D341Med (cell line): ENCODE measurements around the gene RCC2.
A peak's percentile ranks its signal among the peaks of the same experiment; 100 is the strongest.
"Not testable (repeated sequence)": the region's sequence is repeated elsewhere in the genome, so short reads cannot be mapped to it uniquely, and the experiment has no call there.

Source experiments
- DNase-seq: peaks from one replicate; pipeline ENCODE4 v3.0.0; 2012; ENCODE audit warnings: low spot score

The RCC2 gene

DNA sequence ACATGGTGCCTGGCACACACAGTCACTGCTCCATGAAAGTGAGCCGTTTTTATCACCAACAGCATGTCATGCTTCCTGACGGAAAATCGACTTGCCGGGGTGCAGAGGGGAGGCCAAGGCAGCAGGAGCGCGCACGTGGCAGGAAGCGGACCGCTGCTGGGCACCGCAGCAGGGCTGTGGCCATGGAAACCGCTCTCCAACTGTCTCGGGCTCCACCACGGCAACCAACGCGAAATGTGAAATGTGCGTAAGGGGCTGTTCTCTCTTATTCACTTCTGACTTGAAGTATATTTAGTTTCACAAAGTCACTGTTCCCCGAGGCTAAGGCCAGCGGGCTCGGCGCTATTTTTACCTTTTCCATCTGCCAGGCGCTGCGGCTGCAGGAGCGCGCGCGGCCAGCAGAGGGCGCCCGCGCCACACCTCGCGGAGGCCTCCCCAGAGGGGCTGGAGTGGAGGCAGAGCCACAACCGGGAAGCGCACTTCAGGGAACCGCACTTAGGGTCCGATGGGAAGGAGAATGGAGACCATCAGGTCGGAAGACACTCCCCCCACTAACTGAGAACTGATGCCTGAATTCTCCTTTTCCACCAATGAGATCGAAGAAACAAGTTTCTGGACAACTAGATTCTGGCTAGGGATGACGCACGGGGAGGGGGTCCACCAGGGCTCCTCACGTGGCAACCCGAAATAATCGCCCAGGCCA lies 19.7 kb downstream of the RCC2 start:
- DNase-seq: peak; percentile 90

DNA sequence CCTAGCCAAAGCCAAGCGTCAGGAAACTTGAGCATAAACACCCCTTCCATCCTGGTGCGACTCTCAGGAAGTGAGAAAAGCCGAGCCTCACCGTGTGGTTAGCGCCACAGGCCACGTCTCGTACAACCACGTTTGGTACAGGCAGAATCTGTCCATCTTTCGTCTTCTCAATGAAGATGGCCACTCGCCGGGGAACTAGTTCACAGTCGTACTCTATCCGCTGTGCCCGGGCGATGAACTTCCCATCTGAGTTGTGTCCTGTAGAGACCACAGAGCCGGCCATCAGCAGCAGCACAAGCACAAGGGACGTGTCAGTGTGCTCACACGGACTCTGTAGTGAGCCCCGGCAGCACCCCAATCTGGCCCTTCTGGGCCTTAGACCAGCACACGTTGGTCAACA lies 23.1 kb downstream of the RCC2 start:
- DNase-seq: no peak

DNA sequence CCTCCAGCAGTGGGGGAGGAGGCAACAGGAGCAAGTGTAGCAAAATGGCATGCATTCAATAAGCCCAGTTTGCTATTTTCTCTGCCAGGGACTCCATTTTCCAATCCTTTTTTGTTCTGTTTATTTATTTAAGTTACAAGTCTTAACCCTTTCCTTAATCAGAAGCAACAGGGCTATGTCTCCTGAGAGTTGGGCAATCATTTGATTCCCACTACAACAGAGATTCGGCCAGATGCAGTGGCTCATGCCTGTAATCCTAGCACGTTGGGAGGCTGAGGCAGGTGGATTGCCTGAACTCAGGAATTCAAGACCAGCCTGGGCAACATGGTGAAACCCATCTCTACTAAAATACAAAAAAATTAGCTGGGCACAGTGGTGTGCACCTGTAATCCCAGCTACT lies 25.5 kb downstream of the RCC2 start:
- DNase-seq: no peak

DNA sequence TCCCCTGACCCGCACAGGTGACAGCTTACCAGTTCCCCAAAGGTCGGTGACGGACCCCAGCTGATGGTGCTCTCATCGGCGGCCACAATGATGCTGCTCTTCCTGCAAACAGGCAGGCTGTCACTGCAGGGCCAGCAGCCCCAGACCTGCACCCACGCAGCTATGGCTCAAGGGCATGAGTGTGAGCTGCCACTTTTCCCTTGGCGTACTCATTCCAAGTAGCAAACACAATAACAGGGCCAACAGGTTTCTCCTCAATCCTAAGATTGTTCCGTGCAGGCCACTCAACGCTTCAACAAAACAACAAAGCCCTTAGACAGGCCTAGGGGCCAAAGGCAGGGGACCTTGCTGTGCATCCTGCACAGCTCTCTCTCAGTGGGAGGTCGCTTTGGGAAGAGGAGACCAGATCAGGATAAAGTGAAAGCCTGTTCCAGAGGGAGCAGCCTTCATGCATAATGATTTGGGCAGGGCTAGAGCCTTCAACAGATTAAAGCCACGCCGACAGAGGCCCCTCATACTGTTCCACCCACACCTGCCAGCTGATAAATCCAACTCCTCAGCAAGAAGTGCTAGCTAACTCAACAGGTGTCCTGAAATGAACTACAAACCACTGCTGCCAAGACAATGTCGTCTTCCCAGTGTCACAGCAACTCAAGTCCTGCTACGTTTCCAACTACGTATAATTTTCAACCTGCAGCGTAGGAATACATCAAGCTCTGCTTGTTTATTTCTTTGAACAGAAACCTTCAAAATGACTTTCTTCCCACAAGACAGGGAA lies 27.2 kb downstream of the RCC2 start:
- DNase-seq: no peak

DNA sequence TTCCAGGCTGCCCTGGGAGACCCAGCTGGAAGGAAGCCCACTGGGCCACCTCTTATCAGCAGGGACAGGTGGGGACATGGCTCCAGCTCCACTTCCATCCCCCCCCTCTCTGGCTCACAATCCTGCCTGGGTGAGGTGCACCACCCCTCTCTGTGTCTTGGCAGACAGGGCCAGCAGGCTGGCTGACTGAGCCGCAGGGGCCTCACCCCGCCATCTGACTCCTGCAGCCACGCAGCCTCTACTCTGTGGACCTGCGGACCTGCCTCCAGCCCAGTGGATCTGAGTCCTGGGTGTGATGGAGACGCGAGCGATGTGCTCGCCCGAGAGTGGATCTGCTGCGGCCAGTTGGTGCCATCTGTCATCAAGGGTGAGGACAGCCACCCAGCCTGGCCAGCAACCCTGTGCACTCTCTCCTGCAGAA lies 30.1 kb downstream of the RCC2 start:
- no peak for DNase-seq

DNA sequence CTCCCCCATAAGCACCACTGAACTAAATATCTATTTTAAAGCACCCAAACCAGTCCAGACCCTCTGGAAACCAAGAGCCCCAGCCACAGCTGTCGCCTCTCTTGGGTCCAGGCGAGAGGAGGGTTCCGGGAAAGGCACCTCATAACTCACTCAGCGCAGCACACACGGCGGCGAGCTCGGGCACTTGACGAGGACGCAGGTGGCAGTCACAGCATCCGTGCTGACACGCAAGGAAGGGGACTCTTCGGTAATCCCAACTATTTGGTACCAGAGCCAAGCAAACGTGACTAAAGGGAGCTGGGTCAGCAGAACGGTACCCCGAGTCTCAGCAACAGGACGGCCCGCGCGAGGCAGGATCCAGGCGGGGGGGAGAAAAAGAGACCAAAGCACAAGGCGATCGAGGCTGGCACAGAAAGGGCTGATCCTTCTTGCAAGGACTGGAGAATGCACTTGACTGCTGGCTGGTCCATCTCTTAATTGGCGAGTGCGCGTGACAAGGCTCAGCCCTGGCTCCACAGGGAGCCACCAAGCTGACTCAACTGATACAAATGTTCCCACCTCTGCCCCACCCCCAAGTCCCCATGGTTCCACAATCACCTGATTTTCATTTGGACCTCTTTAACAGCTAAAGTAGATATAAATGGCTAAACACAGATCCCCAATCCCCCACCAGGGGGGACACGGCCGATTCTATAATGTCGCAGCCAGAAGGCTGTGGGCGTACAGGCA lies 31.5 kb downstream of the RCC2 start:
- not testable (repeated sequence) for DNase-seq

DNA sequence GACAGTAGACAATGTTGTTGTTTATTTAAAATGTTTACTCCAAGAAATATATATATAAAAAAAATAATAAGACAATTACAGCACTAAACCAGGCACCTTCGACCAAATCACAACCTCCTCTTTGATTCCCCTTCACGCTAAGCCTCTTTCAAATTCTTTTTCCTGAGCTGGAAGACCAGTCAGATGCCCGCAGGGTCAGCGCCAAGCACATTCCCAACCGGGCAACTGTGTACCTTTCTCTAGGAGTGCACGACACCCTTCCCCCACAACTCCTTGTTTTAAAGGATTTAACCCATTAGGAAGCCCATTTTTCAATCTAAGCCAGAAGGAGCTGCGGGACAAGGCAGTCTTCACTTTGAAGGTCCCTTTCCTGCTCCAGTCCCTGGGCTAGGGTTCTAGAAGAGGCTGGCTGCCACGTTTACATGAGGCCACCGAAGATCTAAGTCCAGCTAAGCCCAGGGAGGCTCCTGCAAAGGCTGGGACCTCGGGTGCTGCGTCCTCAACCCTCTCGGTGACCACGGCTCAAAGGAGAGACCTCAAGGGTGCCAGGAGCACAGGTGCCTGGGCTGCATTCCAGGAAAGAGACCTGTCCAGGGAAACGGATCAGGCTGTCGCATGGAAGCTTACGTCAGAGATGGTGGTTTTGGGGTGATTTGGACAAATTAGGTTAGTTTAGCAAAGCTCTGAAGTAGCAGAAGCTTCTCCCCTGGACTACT lies 32.6 kb downstream of the RCC2 start:
- DNase-seq: not testable (repeated sequence)

DNA sequence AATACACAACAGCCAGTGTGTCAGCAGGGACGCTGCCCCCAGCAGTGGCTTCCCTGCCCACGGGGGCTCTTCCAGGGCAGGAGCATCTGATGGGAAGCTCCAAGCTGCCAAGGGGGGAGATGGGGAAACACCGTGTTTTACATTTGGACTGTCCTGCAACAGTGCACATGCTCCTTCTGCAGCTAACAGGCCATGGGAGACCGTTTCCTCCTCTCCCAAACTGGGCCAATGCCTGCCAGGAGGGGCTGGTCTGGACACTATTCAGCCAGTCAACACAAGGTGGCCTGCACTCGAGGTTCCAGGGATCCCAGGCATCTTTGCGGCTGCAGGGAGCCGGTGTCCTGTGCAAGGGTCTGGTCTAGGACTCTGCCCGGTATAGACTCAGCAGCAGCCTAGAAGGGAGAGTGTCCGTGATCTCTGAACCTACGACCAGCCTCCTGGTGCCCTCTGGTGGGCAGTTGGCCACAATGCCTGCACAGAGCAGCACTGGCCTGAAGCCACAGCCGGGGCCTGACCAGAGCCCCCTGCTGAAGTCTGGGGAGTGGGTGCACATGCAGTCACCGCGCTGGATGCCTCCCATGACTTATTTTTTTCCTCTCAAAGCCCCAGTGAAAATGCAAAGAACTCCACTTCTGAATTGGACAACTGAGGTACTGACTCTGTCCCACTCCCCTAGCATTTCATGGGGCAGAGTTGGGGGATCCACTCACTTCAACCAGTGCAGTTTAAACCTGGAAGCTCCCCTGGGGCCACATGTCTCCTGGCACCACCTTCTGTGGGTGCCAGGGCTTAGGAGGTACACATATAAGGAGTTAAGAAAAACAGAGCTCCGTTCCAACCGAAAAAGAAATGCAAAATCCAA lies 33.3 kb downstream of the RCC2 start:
- peak; percentile 77 for DNase-seq

DNA sequence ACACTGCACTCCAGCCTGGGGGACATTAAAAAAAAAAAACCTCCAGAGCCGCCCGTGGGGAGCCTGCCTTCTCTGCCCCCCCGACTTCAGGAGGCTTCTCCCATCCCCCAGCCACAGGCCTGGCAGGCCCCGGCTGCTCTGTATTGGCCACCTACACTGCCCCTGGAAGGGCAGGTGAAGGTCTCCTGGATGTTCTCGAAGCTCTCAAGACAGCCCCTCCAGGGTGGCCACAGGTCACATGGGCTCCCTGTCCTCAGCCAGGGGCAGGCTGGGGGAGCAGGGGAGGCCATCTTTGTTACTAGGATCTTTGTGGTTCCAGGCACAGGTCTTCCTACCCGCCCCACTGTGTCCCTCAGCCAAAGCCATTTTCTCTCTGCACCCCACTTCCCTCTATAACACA lies 34.7 kb downstream of the RCC2 start:
- DNase-seq: no peak

DNA sequence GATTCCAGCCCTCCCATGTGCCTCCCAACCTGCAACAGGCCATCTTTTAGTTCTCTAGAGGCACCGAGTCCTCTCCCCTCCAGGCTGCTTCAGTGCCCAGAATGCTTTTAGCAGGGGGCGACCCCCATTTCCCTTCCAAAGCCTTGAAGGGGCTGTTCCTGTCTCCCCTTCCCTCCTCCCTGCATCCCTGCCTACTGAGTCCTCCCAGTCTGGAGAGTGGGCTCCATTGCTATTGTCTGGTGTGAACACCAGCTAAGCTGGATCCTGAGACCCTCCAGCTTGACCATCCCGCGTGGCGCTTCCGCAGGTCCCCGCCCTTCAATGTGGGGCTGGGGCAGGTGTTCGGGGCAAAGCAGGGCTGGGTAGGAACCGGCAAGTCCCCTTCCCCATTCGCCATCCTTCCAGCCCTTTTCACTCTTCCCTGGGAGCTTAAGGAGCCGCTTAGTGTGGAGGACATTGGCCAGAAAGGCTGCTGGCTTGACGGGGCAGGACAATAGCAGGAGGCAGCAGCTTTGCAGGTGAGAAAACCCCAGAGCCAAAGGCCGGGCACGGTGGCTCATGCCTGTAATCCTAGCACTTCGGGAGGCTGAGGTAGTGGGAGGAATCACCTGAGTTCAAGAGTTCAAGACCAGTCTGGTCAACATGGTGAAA lies 35.3 kb downstream of the RCC2 start:
- no peak for DNase-seq

DNA sequence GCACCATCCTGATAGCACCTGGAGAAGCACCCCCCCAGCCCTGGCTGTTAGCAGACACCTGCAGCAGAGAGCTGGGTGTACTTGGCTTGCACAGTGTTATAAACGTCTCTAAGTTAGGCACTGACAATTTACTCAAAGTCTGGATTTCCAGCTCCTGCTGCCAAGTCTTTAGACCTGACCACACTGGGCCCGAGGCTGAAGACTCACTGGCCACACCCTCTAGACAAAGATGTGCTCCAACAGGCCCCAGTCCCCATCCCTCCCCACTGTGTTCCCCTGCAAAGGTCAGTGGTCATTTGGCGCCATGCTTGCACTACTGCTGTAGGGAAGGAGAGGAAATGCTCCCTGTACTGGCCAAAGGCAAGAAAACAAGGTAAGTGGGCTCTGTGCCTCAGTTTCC lies 36.4 kb downstream of the RCC2 start:
- no peak for DNase-seq

DNA sequence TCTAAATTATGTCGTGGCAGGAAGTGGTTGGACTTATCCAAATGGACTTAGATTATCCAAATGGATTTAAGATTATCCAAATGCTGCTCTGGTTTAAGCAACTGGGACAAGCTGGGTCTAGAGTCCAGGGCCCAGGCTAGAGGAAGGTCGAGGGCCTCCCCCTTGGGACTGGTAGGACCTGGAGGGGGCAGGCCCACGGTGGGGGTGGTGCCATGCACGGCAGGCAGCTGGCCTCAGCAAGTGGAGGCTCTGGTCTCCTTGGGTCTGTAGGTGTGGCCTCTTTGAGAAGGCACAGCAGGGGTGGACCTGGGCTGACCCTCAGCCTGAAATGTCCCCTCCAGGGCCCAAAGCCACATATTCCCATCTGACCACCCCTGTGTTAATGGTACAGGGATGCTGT lies 37.6 kb downstream of the RCC2 start:
- no peak for DNase-seq

DNA sequence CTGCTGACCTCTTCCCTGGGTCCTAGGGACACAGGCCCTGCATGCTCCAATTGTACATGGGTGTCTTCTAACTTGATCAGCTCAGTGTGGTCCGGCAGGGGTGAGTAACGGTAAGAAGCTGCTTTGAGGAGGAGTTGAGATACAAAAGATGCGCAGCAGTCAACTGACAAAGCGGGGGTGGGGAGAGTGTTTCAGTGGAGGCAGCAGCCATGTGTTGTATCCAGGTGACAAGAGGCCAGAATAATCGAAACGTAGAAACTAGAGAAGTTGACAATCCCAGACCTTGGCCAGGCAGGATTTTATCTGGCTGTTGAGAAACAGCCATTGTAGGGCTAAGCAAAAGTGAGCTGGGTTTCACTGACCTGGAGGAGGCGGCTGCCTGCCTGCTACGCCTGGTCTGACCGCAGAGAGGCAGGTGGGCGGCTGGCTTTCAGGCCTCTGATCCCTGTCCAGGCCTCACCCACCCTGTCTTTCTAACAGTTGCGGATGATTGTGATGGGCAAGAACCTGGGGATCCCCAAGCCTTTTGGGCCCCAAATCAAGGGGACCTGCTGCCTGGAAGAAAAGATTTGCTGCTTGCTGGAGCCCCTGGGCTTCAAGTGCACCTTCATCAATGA lies 38.6 kb downstream of the RCC2 start:
- DNase-seq: no peak

DNA sequence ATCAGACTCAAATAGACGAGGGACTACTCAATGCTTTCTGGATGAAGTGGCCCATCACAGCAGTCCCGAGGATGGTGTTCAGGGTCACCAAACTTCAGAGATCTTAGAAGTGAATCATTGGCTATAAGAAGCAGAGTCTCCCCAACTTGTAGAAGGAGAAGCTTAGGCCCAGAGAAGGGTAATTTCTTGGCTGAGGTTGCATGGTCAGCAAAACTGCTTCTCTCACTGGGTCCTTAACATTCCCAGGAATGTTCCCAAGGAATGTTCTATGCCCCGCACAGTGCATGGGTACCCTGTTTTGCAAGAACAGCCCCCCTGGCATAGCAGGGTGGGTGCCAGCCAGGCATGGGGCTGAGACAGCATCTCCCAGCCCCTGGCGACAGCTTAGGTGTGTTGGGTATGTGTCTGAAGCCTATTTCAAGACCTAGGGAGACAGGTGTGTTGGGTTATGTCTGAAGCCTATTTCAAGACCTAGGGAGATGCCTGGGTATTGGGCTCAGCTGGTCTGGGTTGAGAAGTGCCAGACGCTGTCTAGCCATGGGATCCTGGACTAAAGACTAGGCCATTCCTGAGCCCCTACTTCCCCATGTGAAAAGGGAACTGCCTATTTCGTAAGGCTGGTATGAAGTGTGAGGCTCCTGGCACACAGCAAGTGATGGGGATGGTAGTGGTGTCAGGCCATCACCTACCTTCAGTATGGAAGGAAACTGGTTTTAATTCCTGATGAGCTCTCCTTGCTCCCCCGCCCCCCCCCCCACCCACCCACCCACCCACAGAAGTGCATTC lies 41.4 kb downstream of the RCC2 start:
- DNase-seq: no peak

DNA sequence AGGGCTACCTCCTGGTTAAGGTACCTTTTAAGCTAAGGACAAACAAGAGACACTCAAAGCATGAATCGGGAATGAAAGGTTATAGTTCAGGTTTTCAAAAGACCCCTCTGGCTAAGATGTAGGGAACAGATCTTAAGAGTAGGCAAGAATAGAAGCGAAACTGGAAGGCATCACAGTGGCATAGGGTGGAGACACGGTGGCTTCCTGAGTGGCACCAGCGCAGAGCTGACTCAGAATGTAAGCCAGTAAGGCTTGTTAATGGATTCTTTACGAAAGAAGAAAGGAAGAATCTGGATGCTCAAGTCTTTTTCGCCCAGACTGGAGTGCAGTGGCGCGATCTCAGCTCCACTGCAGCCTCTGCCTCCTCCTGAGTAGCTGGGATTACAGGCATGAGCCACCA lies 46.2 kb downstream of the RCC2 start:
- no peak for DNase-seq

DNA sequence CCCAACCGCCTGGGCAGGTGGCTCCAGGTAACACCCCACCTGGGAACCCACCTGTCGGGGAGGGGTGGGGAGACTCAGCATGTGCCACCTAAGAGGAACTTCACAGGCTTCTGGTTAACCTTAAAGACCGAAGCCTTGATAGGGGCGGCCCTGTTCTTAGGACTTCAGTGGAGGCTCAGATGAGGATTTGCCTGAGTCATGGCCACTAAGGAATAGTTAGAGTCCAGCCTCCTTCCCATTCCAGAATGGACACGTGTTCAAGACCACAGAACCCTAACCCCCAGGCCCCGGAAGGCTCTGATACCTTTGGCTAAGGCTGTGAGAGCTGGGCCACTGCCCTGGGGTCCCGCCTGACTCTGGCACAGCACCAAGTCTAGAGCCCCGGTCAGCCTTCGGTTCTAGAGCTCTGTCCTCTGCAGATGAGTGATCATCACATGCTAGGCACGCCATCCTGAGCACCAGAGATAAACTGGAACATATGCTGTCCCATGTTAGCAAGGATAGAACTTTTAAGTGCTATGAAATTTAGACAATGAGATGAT lies 47.2 kb downstream of the RCC2 start:
- DNase-seq: no peak

DNA sequence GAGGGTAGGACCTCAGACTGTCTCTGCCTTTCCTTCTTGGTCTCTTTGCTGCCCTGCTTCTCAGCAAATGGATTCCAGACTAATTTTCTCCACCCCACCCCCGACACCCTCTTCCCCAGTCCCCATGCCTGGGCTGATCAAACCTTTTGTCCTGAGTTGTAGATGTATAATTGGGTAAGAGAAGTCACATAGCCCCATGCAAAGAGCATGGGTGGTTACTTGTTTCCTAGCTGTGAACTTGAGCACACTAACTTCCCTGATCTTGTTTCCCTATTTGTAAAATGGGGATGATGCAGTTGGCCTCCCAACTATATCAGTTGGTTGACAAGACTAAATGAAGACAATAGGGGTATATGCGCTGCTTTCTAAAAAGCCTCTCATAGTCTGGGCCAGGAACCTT lies 58.3 kb downstream of the RCC2 start:
- DNase-seq: no peak

DNA sequence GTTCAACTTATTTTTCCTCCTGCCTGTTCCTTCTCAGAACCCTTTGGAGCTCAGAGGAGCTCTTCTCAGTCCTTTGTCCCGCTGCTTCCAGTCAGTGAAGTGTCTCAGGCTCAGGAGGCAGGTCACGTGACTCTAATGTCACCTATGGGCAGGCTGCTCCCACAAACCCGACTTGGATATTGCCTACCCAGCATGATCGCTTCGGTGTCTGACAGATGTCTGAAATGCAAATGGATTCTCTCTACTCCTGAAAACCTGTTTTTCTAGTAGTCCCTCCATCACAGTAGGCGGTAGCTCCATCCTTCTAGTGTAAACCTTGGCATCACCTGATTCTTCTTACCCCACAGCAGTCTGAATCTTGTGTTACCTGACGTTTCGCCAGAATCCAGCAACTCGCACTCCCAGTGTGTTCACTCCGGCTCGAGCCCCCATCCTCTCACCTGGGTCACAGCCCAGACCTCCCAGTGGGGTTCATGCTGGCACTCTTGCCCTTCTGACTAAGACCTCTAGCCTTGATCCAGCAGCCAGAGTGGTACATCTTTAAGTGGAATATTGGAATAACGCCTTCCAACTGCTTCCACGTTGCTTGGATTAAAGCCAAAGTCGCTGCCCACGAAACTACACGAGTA lies 62.0 kb downstream of the RCC2 start:
- DNase-seq: no peak

DNA sequence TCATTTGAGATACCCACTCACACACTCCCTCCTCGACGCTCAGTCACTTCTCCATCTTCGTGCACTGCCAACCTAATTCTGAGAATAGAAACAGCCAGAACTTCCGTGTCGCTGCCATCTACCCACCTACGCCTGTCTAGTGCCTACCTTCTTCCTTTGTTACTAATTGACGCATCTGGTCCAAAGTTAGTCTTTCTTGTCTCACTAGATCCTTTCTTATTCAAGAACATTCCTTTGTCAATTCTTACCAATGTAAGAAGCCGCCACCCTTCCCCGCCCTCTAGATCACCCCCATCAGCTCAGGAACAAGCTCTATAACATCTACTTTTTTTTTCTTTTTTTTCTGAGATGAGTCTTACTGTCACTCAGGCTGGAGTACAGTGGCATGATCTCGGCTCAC lies 63.8 kb downstream of the RCC2 start:
- DNase-seq: no peak
